K562 (cell line): ENCODE results near the gene ASPG. TPM values are rescaled to one million over a fixed set of nuclear protein-coding genes. Genes with fewer than 3 reads are reported as not detected.

Experiments used
- ATAC-seq: fragments of 200-7000 bp; cut with Tn5 transposase; 3 replicates; pipeline ENCODE4 v1.9.1; 2020; ENCODE audit warnings: moderate library complexity
- BruUV-seq: library from RNA; stranded (reverse); fragments of 400-500 nt; replicated peaks from 2 replicates; lab custom pipeline; 2021; lab: Mats Ljungman, UMichigan
- CTCF ChIA-PET: fragments of 300-600 bp; formaldehyde crosslinking; extraction: SDS; loops from one replicate; lab custom pipeline; 2021; ENCODE audit warnings: low intra/inter-chr PET ratio; lab: Yijun Ruan, JAX
- POLR2A ChIA-PET: fragments of 300-600, 350-650 bp; sonication (Branson Sonifier 250); formaldehyde crosslinking; extraction: SDS; loops from one replicate; lab custom pipeline; 2021; ENCODE audit warnings: antibody characterized with exemption, inconsistent platforms; lab: Yijun Ruan, JAX
- DNase-seq, 4 experiments: peaks; one replicate each; pipeline versions ENCODE4 v3.0.0 to v3.0.0-alpha.2; 2011 to 2018; ENCODE audit warnings: low spot score in 3 of 4, mixed read lengths in 3 of 4; ENCODE audit errors: extremely low read depth in 1 of 4
- FAIRE-seq: peaks from 2 replicates; lab custom pipeline; 2011; peaks lifted over from hg19 to GRCh38; lab: Jason Lieb, UNC
- H2AFZ ChIP-seq: 2 replicates; pipeline ENCODE4 v1.6.0; 2011; ENCODE audit warnings: low read depth, low read length, control low read depth, inconsistent platforms
- H3K27ac ChIP-seq: fragments of 200-600 bp; 3 replicates; pipeline ENCODE4 v1.8.0; 2011; ENCODE audit warnings: low read depth, mild to moderate bottlenecking, control low read depth, inconsistent platforms, low read length, moderate library complexity, mixed read lengths; ENCODE audit errors: extremely low read depth
- H3K27me3 ChIP-seq, 2 experiments: fragments of 300-600 bp in 1 of 2; 2 replicates in 1 of 2; 3 replicates in 1 of 2; pipeline versions ENCODE4 v1.6.0 to v1.8.0; 2011; ENCODE audit warnings: inconsistent platforms in 2 of 2, low read length in 2 of 2, mild to moderate bottlenecking in 1 of 2, mixed read lengths in 1 of 2, moderate library complexity in 1 of 2; ENCODE audit not compliant: control insufficient read depth in 2 of 2, insufficient read depth in 2 of 2
- H3K36me3 ChIP-seq: fragments of 300-600 bp; 3 replicates; pipeline ENCODE4 v1.8.0; 2011; ENCODE audit warnings: mild to moderate bottlenecking, low read length, inconsistent platforms; ENCODE audit not compliant: control insufficient read depth, insufficient read depth
- H3K4me1 ChIP-seq, 2 experiments: fragments of 200-600 bp in 1 of 2; replicated peaks in 1 of 2; 2 replicates in 1 of 2; 3 replicates in 1 of 2; pipeline versions ENCODE4 v1.5.1 to v1.8.0; 2011; ENCODE audit warnings: inconsistent platforms in 2 of 2, low read length in 2 of 2, mild to moderate bottlenecking in 1 of 2, mixed read lengths in 1 of 2, moderate library complexity in 1 of 2; ENCODE audit not compliant: control insufficient read depth in 2 of 2, insufficient read depth in 2 of 2
- H3K4me2 ChIP-seq: 2 replicates; pipeline ENCODE4 v1.6.1; 2011; ENCODE audit warnings: low read length, control low read depth, inconsistent platforms, mixed read lengths; ENCODE audit not compliant: insufficient read depth
- H3K4me3 ChIP-seq: fragments of 200-600 bp; sonication (generic), shearing (Covaris generic); 2 replicates; pipeline ENCODE4 v1.5.1; 2016; ENCODE audit warnings: control low read depth, inconsistent platforms
- H3K79me2 ChIP-seq: fragments of 200-600 bp; 3 replicates; pipeline ENCODE4 v1.8.0; 2011; ENCODE audit warnings: low read length, inconsistent platforms; ENCODE audit not compliant: control insufficient read depth, insufficient read depth
- H3K9ac ChIP-seq, 2 experiments: 2 replicates each; pipeline versions ENCODE4 v1.6.0 to v1.6.1; 2011; ENCODE audit warnings: low read depth in 2 of 2, low read length in 2 of 2, control low read depth in 1 of 2, inconsistent platforms in 1 of 2, mild to moderate bottlenecking in 1 of 2, mixed read lengths in 1 of 2; ENCODE audit not compliant: insufficient read depth in 1 of 2
- H3K9me1 ChIP-seq: one replicate; pipeline ENCODE4 v1.6.0; 2011; ENCODE audit warnings: inconsistent platforms, mild to moderate bottlenecking, low read length, moderate library complexity; ENCODE audit not compliant: control insufficient read depth, insufficient read depth
- H3K9me3 ChIP-seq: replicated peaks from 2 replicates; pipeline ENCODE4 v1.5.1; 2011; ENCODE audit warnings: low read depth, low read length, inconsistent platforms; ENCODE audit not compliant: control insufficient read depth, insufficient read depth
- H4K20me1 ChIP-seq: replicated peaks from 2 replicates; pipeline ENCODE4 v1.6.1; 2011; ENCODE audit warnings: low read length, inconsistent platforms, mixed read lengths; ENCODE audit not compliant: control insufficient read depth, insufficient read depth
- ARID3A ChIP-seq: IDR thresholded peaks from 2 replicates; pipeline ENCODE4 v1.6.1; 2012; ENCODE audit warnings: low read depth, low read length, improper control_type of control experiment, borderline replicate concordance
- BRCA1 ChIP-seq, 2 experiments: fragments of 450-650 bp in 1 of 2; sonication (generic) in 1 of 2; formaldehyde crosslinking in 1 of 2; IDR thresholded peaks; 2 replicates each; pipeline versions ENCODE4 v1.5.0 to v1.6.1; 2017 to 2020; ENCODE audit warnings: mild to moderate bottlenecking in 1 of 2, missing genetic modification reagents in 1 of 2
- EP400 ChIP-seq: fragments of 450-650 bp; IDR thresholded peaks from 2 replicates; pipeline ENCODE4 v1.6.1; 2017; ENCODE audit warnings: antibody characterized with exemption, mild to moderate bottlenecking, moderate library complexity
- PTTG1 ChIP-seq: fragments of 450-650 bp; IDR thresholded peaks from 2 replicates; pipeline ENCODE4 v1.6.1; 2016; ENCODE audit warnings: low read depth, mild to moderate bottlenecking, missing genetic modification characterization, missing compliant biosample characterization
- WGBS: fragments of 100-300 bp; shearing (Covaris generic); methylation state at CpG from one replicate; pipeline ENCODE4 v1.1.6; 2016; ENCODE audit warnings: low coverage, mixed read lengths; ENCODE audit not compliant: insufficient coverage; ENCODE audit errors: missing lambda C conversion rate; 5-methylcytosine and 5-hydroxymethylcytosine counted together
- in situ Hi-C: fragments of 300-500 bp; cut with MboI; formaldehyde crosslinking; loops from 4 replicates; pipeline ENCODE4 v1.15.0; 2018; ENCODE audit warnings: inconsistent platforms, mixed read lengths
- intact Hi-C: fragments of 100-400 bp; cut with micrococcal nuclease; formaldehyde crosslinking; loops from 2 replicates; pipeline ENCODE4 v1.14.2; 2022
- polyA plus RNA-seq, 8 experiments: library from polyadenylated mRNA; depleted of rRNA in 4 of 8; stranded (reverse) in 5 of 8; unstranded in 3 of 8; fragments of >200 nt; fragmentation: Nextera tagmentation in 2 of 8; fragmentation: Illumina TruSeq in 1 of 8; extraction: Ambion mirVana in 2 of 8; extraction: Trizol in 1 of 8; gene quantifications; 2 replicates each; pipeline versions ENCODE4 v1.2.1 to v1.2.3, GENCODE V29; 2011 to 2014; ENCODE audit warnings: inconsistent platforms in 1 of 8, missing spikeins in 1 of 8
- total RNA-seq, 7 experiments: library from RNA; depleted of rRNA in 6 of 7; stranded (reverse); fragments of >200 nt in 6 of 7; fragmentation: Illumina TruSeq in 2 of 7; extraction: Trizol in 2 of 7; gene quantifications; 2 replicates each; pipeline versions ENCODE4 v1.2.1 to v1.2.3, GENCODE V29; 2011 to 2021; ENCODE audit warnings: low replicate concordance in 1 of 7
- TF ChIP-seq, protein P1 (sequence below): fragments of 450-650 bp; IDR thresholded peaks from 2 replicates; pipeline ENCODE4 v1.6.1; 2016
- TF ChIP-seq, protein P2 (sequence below): sonication (generic); formaldehyde crosslinking; IDR thresholded peaks from 2 replicates; pipeline ENCODE4 v1.8.0; 2022; ENCODE audit warnings: mild to moderate bottlenecking, missing genetic modification reagents, borderline replicate concordance
- TF ChIP-seq, protein P3 (sequence below): fragments of 150-350 bp; IDR thresholded peaks from 2 replicates; pipeline ENCODE4 v1.6.1; 2014; ENCODE audit warnings: low read depth, mild to moderate bottlenecking, low read length, borderline replicate concordance

ASPG gene
- total and polyA plus RNA-seq, 9 of the 15 experiments (the other 6 are each of a cell fraction or from before 2014, with no cell fraction given) = 0.18 TPM; not detected in 8

GRCh38 chr14:104039214-104039613 is 46.3 kb upstream of the ASPG start:
- no peak for ATAC-seq
- no peak overlapping the region for H2AFZ ChIP-seq
- CTCF ChIA-PET = no interaction called here

More at GRCh38 chr14:104039214-104039613, 46.3 kb upstream of the ASPG start:
- peaks cover 11 to 50% of the 10 kb centered on the region in 2 experiments; a peak in 3 of 5 replicates for H3K27me3 ChIP-seq
- no peak for DNase-seq
- BruUV-seq = no TSS peak
- intact Hi-C loops = no loop called here
- no peaks in the 10 kb centered on the region for H3K4me1 ChIP-seq
- H3K36me3 ChIP-seq = no peaks in the 10 kb centered on the region
- no peaks in the 10 kb centered on the region for H3K9me1 ChIP-seq
- H3K9me3 ChIP-seq = no peaks in the 10 kb centered on the region
- H3K27ac ChIP-seq = no peak overlapping the region
- H3K4me2 ChIP-seq = no peak overlapping the region
- whole genome bisulfite sequencing = 0% methylated on average over 5 of the region's 5 CpGs
- no peaks in the 10 kb centered on the region for H3K79me2 ChIP-seq
- H3K4me3 ChIP-seq = no peak overlapping the region
- H3K9ac ChIP-seq = no peak overlapping the region
- POLR2A ChIA-PET = no interaction called here
- TF ChIP-seq BRCA1 (IDR thresholded peaks at IDR 0.05) = no peak
- no peak for TF ChIP-seq BRCA1 (CRISPR knock-in tag; IDR thresholded peaks at IDR 0.05)
- no peak for TF ChIP-seq PTTG1 (tag)
- TF ChIP-seq, protein P1, sequence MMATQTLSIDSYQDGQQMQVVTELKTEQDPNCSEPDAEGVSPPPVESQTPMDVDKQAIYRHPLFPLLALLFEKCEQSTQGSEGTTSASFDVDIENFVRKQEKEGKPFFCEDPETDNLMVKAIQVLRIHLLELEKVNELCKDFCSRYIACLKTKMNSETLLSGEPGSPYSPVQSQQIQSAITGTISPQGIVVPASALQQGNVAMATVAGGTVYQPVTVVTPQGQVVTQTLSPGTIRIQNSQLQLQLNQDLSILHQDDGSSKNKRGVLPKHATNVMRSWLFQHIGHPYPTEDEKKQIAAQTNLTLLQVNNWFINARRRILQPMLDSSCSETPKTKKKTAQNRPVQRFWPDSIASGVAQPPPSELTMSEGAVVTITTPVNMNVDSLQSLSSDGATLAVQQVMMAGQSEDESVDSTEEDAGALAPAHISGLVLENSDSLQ = no peak
- TF ChIP-seq, protein P2, sequence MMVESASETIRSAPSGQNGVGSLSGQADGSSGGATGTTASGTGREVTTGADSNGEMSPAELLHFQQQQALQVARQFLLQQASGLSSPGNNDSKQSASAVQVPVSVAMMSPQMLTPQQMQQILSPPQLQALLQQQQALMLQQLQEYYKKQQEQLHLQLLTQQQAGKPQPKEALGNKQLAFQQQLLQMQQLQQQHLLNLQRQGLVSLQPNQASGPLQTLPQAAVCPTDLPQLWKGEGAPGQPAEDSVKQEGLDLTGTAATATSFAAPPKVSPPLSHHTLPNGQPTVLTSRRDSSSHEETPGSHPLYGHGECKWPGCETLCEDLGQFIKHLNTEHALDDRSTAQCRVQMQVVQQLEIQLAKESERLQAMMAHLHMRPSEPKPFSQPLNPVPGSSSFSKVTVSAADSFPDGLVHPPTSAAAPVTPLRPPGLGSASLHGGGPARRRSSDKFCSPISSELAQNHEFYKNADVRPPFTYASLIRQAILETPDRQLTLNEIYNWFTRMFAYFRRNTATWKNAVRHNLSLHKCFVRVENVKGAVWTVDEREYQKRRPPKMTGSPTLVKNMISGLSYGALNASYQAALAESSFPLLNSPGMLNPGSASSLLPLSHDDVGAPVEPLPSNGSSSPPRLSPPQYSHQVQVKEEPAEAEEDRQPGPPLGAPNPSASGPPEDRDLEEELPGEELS (CRISPR knock-in tag) = no peak
- TF ChIP-seq EP400 = no peak
- TF ChIP-seq ARID3A = no peak
- TF ChIP-seq, protein P3, sequence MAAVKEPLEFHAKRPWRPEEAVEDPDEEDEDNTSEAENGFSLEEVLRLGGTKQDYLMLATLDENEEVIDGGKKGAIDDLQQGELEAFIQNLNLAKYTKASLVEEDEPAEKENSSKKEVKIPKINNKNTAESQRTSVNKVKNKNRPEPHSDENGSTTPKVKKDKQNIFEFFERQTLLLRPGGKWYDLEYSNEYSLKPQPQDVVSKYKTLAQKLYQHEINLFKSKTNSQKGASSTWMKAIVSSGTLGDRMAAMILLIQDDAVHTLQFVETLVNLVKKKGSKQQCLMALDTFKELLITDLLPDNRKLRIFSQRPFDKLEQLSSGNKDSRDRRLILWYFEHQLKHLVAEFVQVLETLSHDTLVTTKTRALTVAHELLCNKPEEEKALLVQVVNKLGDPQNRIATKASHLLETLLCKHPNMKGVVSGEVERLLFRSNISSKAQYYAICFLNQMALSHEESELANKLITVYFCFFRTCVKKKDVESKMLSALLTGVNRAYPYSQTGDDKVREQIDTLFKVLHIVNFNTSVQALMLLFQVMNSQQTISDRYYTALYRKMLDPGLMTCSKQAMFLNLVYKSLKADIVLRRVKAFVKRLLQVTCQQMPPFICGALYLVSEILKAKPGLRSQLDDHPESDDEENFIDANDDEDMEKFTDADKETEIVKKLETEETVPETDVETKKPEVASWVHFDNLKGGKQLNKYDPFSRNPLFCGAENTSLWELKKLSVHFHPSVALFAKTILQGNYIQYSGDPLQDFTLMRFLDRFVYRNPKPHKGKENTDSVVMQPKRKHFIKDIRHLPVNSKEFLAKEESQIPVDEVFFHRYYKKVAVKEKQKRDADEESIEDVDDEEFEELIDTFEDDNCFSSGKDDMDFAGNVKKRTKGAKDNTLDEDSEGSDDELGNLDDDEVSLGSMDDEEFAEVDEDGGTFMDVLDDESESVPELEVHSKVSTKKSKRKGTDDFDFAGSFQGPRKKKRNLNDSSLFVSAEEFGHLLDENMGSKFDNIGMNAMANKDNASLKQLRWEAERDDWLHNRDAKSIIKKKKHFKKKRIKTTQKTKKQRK = no peak
- no peak for FAIRE-seq
- H4K20me1 ChIP-seq = no peaks in the 10 kb centered on the region
- in situ Hi-C loops = no loop called here
